Lower lobe of right lung (tissue), 2 donors: ENCODE measurements around the gene BCL2. TPM values are rescaled to one million over a fixed set of nuclear protein-coding genes. Genes with fewer than 3 reads are reported as not detected.
"Not testable (repeated sequence)": the region's sequence is repeated elsewhere in the genome, so short reads cannot be mapped to it uniquely, and the experiment has no call there.

Experiments used
- ATAC-seq, 2 donors: fragments of 200-7000 bp; cut with Tn5 transposase; one replicate each; pipeline ENCODE4 v1.9.1; 2020 to 2022; ENCODE audit warnings: mild to moderate bottlenecking in 2 of 2, moderate library complexity in 2 of 2
- DNase-seq: peaks from one replicate; pipeline ENCODE4 v3.0.0-alpha.2; 2020
- H3K27ac ChIP-seq: fragments of 200-600 bp; one replicate; pipeline ENCODE4 v1.8.0; 2022
- H3K27me3 ChIP-seq: fragments of 200-600 bp; one replicate; pipeline ENCODE4 v1.8.0; 2022; ENCODE audit warnings: low read depth
- H3K36me3 ChIP-seq: fragments of 200-600 bp; one replicate; pipeline ENCODE4 v1.8.0; 2022; ENCODE audit warnings: mild to moderate bottlenecking
- H3K4me1 ChIP-seq: fragments of 200-600 bp; one replicate; pipeline ENCODE4 v1.8.0; 2022
- H3K4me3 ChIP-seq: fragments of 200-600 bp; one replicate; pipeline ENCODE4 v1.8.0; 2022; ENCODE audit warnings: mild to moderate bottlenecking
- H3K9me3 ChIP-seq: fragments of 200-600 bp; one replicate; pipeline ENCODE4 v1.8.0; 2022
- intact Hi-C: fragments of 100-400 bp; cut with DNase I; formaldehyde crosslinking; loops from one replicate; pipeline ENCODE4 v1.11.0; 2022
- total RNA-seq: library from RNA; stranded (reverse); fragmentation: NEBNext Ultra II Directional; extraction: Animal tissue kit (Norgen Biotek cat#: 25700); gene quantifications from one replicate; pipeline ENCODE4 v1.2.1, GENCODE V29; 2021
- TF ChIP-seq, protein P1 (sequence below): fragments of 200-600 bp; IDR thresholded peaks from one replicate; pipeline ENCODE4 v1.8.0; 2022; ENCODE audit warnings: antibody characterized with exemption, mild to moderate bottlenecking
- donor health status: DM: no; HTN: yes; CAD: no; lungs with severe emphysema.

Gene BCL2
- total RNA-seq, 1 donor from 2014 or later, result 11.0 TPM

- Histone ChIP-seq H3K36me3 (no peaks in the 10 kb centered on the region), H3K4me3 (no peak overlapping the region), H3K4me1 (peaks cover 35% of the 10 kb centered on the region), H3K27me3 (no peaks in the 10 kb centered on the region), H3K9me3 (no peaks in the 10 kb centered on the region), H3K27ac (no peak overlapping the region)
- TF ChIP-seq, protein P1, sequence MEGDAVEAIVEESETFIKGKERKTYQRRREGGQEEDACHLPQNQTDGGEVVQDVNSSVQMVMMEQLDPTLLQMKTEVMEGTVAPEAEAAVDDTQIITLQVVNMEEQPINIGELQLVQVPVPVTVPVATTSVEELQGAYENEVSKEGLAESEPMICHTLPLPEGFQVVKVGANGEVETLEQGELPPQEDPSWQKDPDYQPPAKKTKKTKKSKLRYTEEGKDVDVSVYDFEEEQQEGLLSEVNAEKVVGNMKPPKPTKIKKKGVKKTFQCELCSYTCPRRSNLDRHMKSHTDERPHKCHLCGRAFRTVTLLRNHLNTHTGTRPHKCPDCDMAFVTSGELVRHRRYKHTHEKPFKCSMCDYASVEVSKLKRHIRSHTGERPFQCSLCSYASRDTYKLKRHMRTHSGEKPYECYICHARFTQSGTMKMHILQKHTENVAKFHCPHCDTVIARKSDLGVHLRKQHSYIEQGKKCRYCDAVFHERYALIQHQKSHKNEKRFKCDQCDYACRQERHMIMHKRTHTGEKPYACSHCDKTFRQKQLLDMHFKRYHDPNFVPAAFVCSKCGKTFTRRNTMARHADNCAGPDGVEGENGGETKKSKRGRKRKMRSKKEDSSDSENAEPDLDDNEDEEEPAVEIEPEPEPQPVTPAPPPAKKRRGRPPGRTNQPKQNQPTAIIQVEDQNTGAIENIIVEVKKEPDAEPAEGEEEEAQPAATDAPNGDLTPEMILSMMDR, result no peak
- ATAC-seq, result no peak
- intact Hi-C loops, result loop anchor here (10.0 kb wide), 1 partner anchor 74 kb away; the partner anchor contains the start of gene BCL2
- no peak for DNase-seq
These were observed 78.8 kb downstream of the BCL2 start for GRCh38 chr18:63240531-63241316.

GRCh38 chr18:63238693-63239075 lies 80.9 kb downstream of the BCL2 start:
- H3K4me1 ChIP-seq, result peaks cover 36% of the 10 kb centered on the region
- H3K36me3 ChIP-seq, result no peaks in the 10 kb centered on the region
- ATAC-seq, result no peak
- H3K27ac ChIP-seq, result peak overlapping the region; percentile 84
- DNase-seq, result no peak
- TF ChIP-seq, protein P1, result no peak
- intact Hi-C loops, result no loop called here
- H3K27me3 ChIP-seq, result no peaks in the 10 kb centered on the region
- H3K4me3 ChIP-seq, result no peak overlapping the region
- H3K9me3 ChIP-seq, result no peaks in the 10 kb centered on the region

- Histone ChIP-seq H3K4me3 (no peak overlapping the region), H3K27me3 (no peaks in the 10 kb centered on the region), H3K36me3 (no peaks in the 10 kb centered on the region), H3K4me1 (peaks cover 36% of the 10 kb centered on the region), H3K9me3 (no peaks in the 10 kb centered on the region), H3K27ac (peak overlapping the region; percentile 84)
- TF ChIP-seq, protein P1, result no peak
- DNase-seq (no peak), ATAC-seq (peak; percentile 69 to 81)
- intact Hi-C loops, result no loop called here
These were observed 81.5 kb downstream of the BCL2 start for GRCh38 chr18:63237881-63238692.

- TF ChIP-seq, protein P1, result no peak
- peak; percentile 62 for DNase-seq
- H3K4me3 ChIP-seq, result peak overlapping the region; percentile 25
These were observed 82.4 kb downstream of the BCL2 start for GRCh38 chr18:63236921-63237846.

DNA sequence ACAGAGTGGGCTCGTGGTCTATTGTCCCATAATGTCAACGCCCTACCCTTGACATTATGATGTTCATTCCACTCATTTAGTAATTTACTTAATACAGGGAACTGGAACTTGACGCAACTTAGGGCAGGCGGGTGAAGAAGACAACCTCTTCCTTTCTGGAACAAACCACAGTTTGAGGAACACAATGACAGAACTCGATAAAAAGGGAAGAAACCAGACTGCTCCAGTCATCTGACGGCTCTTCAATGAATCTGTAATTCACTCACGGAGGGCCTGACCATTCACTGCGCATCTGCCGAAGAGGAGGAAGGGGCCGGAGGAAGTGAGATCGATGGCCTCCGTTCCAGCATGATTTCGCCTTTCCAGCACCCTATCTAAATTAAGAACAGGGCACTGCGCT lies 83.2 kb downstream of the BCL2 start:
- TF ChIP-seq, protein P1, result no peak
- ATAC-seq (peak; percentile 74 to 86), DNase-seq (peak; percentile 64)
- Histone ChIP-seq H3K36me3 (no peaks in the 10 kb centered on the region), H3K4me3 (peak overlapping the region; percentile 25), H3K9me3 (no peaks in the 10 kb centered on the region), H3K27me3 (no peaks in the 10 kb centered on the region), H3K27ac (peak overlapping the region; percentile 84), H3K4me1 (peaks cover 36% of the 10 kb centered on the region)
- intact Hi-C loops, result no loop called here

More at GRCh38 chr18:63236921-63237846, 82.4 kb downstream of the BCL2 start:
- intact Hi-C loops, result no loop called here
- H3K4me1 ChIP-seq, result peaks cover 36% of the 10 kb centered on the region
- H3K36me3 ChIP-seq, result no peaks in the 10 kb centered on the region
- peak overlapping the region; percentile 84 for H3K27ac ChIP-seq
- H3K9me3 ChIP-seq, result no peaks in the 10 kb centered on the region
- peak; percentile 41 to 42 for ATAC-seq
- H3K27me3 ChIP-seq, result no peaks in the 10 kb centered on the region

DNA sequence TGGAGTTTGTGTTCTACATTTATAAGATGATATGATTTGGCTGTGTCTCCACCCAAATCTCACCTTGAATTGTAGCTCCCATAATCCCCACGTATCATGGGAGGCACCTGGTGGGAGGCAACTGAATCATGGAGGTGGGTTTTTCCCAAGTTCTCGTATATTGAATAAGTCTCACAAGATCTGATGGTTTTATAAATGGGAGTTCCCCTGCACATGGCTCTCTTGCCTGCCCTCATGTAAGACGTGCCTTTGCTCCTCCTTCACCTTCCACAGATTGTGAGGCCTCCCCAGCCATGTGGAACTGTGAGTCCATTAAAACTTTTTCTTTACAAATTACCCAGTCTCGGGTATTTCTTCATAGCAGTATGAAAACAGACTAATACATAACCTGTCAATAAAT lies 83.6 kb downstream of the BCL2 start:
- DNase-seq, intact Hi-C loops, H3K36me3 ChIP-seq, H3K27me3 ChIP-seq, H3K9me3 ChIP-seq, H3K4me3 ChIP-seq, ATAC-seq: not testable (repeated sequence)
- peaks cover 38% of the 10 kb centered on the region for H3K4me1 ChIP-seq
- peak overlapping the region; percentile 39 for H3K27ac ChIP-seq
